ENCODE data around the gene DDX41. TPM values are rescaled to one million over a fixed set of nuclear protein-coding genes. Genes with fewer than 3 reads are reported as not detected.

DDX41 gene
- total RNA-seq, 2 experiments from 2014 or later, result 49.6 to 49.7 TPM

GRCh38 chr5:177471610-177472356 is 45.0 kb downstream of the DDX41 start:
- intact Hi-C loops (cut with DNase I, micrococcal nuclease), result no loop called here
- no peak overlapping the region for H3K27ac Mint-ChIP-seq
- peak overlapping the region; percentile 67 for H3K4me3 Mint-ChIP-seq
- ChIA-PET POLR2A (interaction anchor here (0.9 to 1.7 kb wide), 5 partner anchors 17 to 69 kb away, joined by 3 to 6 read pairs (median 5); partner anchors contain the start of genes GRK6 and PDLIM7), CTCF (interaction anchor here (0.9 to 1.4 kb wide), 4 partner anchors 15 to 67 kb away, joined by 3 to 4 read pairs (median 4); no protein-coding TSS in a partner anchor)
- H3K27me3 Mint-ChIP-seq, result peaks cover 6% of the 10 kb centered on the region
- DNase-seq (peak in 2 of 14 experiments; percentile 39 to 66), ATAC-seq (ENCODE audit: poor library complexity) (no peak)
- peaks cover 31% of the 10 kb centered on the region for H3K4me1 ChIP-seq (ENCODE audit: insufficient read depth, low read length)
- no peak for TF ChIP-seq CTCF (IDR thresholded peaks at IDR 0.05)
- peaks cover 22% of the 10 kb centered on the region for H3K4me1 Mint-ChIP-seq (ENCODE audit: low read depth)
- H3K9me3 ChIP-seq (ENCODE audit: control insufficient read depth in 1 of 2, insufficient read depth in 1 of 2, low read length in 2 of 2), result no peaks in the 10 kb centered on the region
- H3K9me3 Mint-ChIP-seq, result no peaks in the 10 kb centered on the region
- peaks cover 0 to 5% of the 10 kb centered on the region in 2 experiments for H3K27me3 ChIP-seq (ENCODE audit: control insufficient read depth in 1 of 2, insufficient read depth in 2 of 2, low read length in 2 of 2)
- H3K36me3 Mint-ChIP-seq (ENCODE audit: low read depth), result no peaks in the 10 kb centered on the region
- no peaks in the 10 kb centered on the region for H3K36me3 ChIP-seq (ENCODE audit: insufficient read depth, low read length)
- H3K27ac ChIP-seq (ENCODE audit: low read depth in 1 of 2, low read length in 2 of 2), result no peak overlapping the region
- no peak overlapping the region for H3K4me3 ChIP-seq (ENCODE audit: low read length)

GRCh38 chr5:177470759-177471536 is 45.8 kb downstream of the DDX41 start:
- Histone ChIP-seq H3K4me3 (ENCODE audit: low read length) (no peak overlapping the region), H3K4me1 (ENCODE audit: insufficient read depth, low read length) (peaks cover 28% of the 10 kb centered on the region), H3K27me3 (ENCODE audit: control insufficient read depth in 1 of 2, insufficient read depth in 2 of 2, low read length in 2 of 2) (peaks cover 0 to 5% of the 10 kb centered on the region in 2 experiments), H3K27ac (ENCODE audit: low read depth in 1 of 2, low read length in 2 of 2) (no peak overlapping the region), H3K9me3 (ENCODE audit: control insufficient read depth in 1 of 2, insufficient read depth in 1 of 2, low read length in 2 of 2) (no peaks in the 10 kb centered on the region), H3K36me3 (ENCODE audit: insufficient read depth, low read length) (no peaks in the 10 kb centered on the region)
- Mint-ChIP-seq H3K9me3 (no peaks in the 10 kb centered on the region), H3K27ac (no peak overlapping the region), H3K4me3 (peak overlapping the region; percentile 67), H3K27me3 (peaks cover 6% of the 10 kb centered on the region), H3K36me3 (ENCODE audit: low read depth) (no peaks in the 10 kb centered on the region), H3K4me1 (ENCODE audit: low read depth) (peaks cover 17% of the 10 kb centered on the region)
- ATAC-seq (ENCODE audit: poor library complexity), result no peak
- no peak for TF ChIP-seq CTCF (IDR thresholded peaks at IDR 0.05)
- DNase-seq, result no peak
- ChIA-PET POLR2A (interaction anchor here (1.4 to 1.7 kb wide), 2 partner anchors 16 to 80 kb away, joined by 3 to 6 read pairs; no protein-coding TSS in a partner anchor), CTCF (interaction anchor here (1.0 to 1.4 kb wide), 2 partner anchors 14 to 15 kb away, joined by 3 to 4 read pairs; no protein-coding TSS in a partner anchor)
- intact Hi-C loops (cut with DNase I, micrococcal nuclease), result no loop called here

GRCh38 chr5:177469750-177470525 is 46.8 kb downstream of the DDX41 start:
- no peak for ATAC-seq (ENCODE audit: poor library complexity)
- peak overlapping the region; percentile 79 for H3K4me3 Mint-ChIP-seq
- CTCF ChIA-PET, result interaction anchor here (1.4 kb wide), 1 partner anchor 160 kb away, joined by 3 read pairs; no protein-coding TSS in a partner anchor

More at GRCh38 chr5:177469750-177470525, 46.8 kb downstream of the DDX41 start:
- H3K9me3 ChIP-seq (ENCODE audit: control insufficient read depth in 1 of 2, insufficient read depth in 1 of 2, low read length in 2 of 2), result no peaks in the 10 kb centered on the region
- peaks cover 8% of the 10 kb centered on the region for H3K4me1 Mint-ChIP-seq (ENCODE audit: low read depth)
- POLR2A ChIA-PET, result interaction anchor here (1.4 kb wide), 1 partner anchor 79 kb away, joined by 3 read pairs; no protein-coding TSS in a partner anchor
- no peak overlapping the region for H3K27ac Mint-ChIP-seq
- H3K9me3 Mint-ChIP-seq, result no peaks in the 10 kb centered on the region
- no peak for TF ChIP-seq CTCF (IDR thresholded peaks at IDR 0.05)
- H3K27me3 Mint-ChIP-seq, result peaks cover 6% of the 10 kb centered on the region
- no peak overlapping the region for H3K4me3 ChIP-seq (ENCODE audit: low read length)
- H3K4me1 ChIP-seq (ENCODE audit: insufficient read depth, low read length), result peaks cover 28% of the 10 kb centered on the region
- H3K36me3 ChIP-seq (ENCODE audit: insufficient read depth, low read length), result no peaks in the 10 kb centered on the region
- peaks cover 0 to 5% of the 10 kb centered on the region in 2 experiments for H3K27me3 ChIP-seq (ENCODE audit: control insufficient read depth in 1 of 2, insufficient read depth in 2 of 2, low read length in 2 of 2)
- DNase-seq, result no peak
- H3K27ac ChIP-seq (ENCODE audit: low read depth in 1 of 2, low read length in 2 of 2), result no peak overlapping the region
- intact Hi-C loops (cut with DNase I, micrococcal nuclease), result no loop called here
- H3K36me3 Mint-ChIP-seq (ENCODE audit: low read depth), result no peaks in the 10 kb centered on the region
